Prostate gland (tissue), 2 donors: ENCODE measurements around the gene LGMN. TPM values are rescaled to one million over a fixed set of nuclear protein-coding genes. Genes with fewer than 3 reads are reported as not detected.

Experiments
- DNase-seq: peaks from one replicate; pipeline ENCODE4 v3.0.0-alpha.2; 2019; ENCODE audit warnings: low spot score
- H3K27ac ChIP-seq, 2 donors: fragments of 200-600 bp; sonication (generic); 2 replicates each; pipeline ENCODE4 v1.5.1; 2017 to 2019
- H3K27me3 ChIP-seq: fragments of 200-600 bp; sonication (generic); replicated peaks from 2 replicates; pipeline ENCODE4 v1.5.1; 2019; ENCODE audit not compliant: insufficient read depth
- H3K36me3 ChIP-seq, 2 donors: fragments of 200-600 bp; sonication (generic); 1 replicate in 1 of 2; 2 replicates in 1 of 2; pipeline versions ENCODE4 v1.5.1 to v1.8.1; 2017 to 2019
- H3K4me1 ChIP-seq: fragments of 200-600 bp; sonication (generic); replicated peaks from 2 replicates; pipeline ENCODE4 v1.5.1; 2019
- H3K4me3 ChIP-seq, 2 donors: fragments of 200-600 bp; sonication (generic); 2 replicates each; pipeline ENCODE4 v1.5.1; 2017 to 2019
- H3K9me3 ChIP-seq: fragments of 200-600 bp; sonication (generic); 2 replicates; pipeline ENCODE4 v1.5.1; 2017
- CTCF ChIP-seq, 4 experiments: fragments of 200-600 bp in 2 of 4; fragments of 450-650 bp in 2 of 4; sonication (generic) in 2 of 4; IDR thresholded peaks; 1 replicate in 3 of 4; 2 replicates in 1 of 4; pipeline ENCODE4 v1.5.1; 2016 to 2019; ENCODE audit warnings: antibody characterized with exemption in 4 of 4, mild to moderate bottlenecking in 2 of 4, moderate library complexity in 2 of 4
- POLR2A ChIP-seq: fragments of 450-650 bp; IDR thresholded peaks from one replicate; pipeline ENCODE4 v1.6.1; 2016; ENCODE audit warnings: antibody characterized with exemption, mild to moderate bottlenecking
- POLR2AphosphoS5 ChIP-seq: sonication (generic); formaldehyde crosslinking; IDR thresholded peaks from one replicate; pipeline ENCODE4 v1.6.1; 2017; ENCODE audit warnings: antibody characterized with exemption
- WGBS: methylation state at CpG from one replicate; pipeline ENCODE4 v1.1.5; 2018; 5-methylcytosine and 5-hydroxymethylcytosine counted together
- intact Hi-C: fragments of 100-400 bp; cut with DNase I; formaldehyde crosslinking; loops from one replicate; pipeline ENCODE4 v1.14.2; 2022
- total RNA-seq, 2 donors: library from RNA; depleted of rRNA; stranded (reverse); fragments of >200 nt; gene quantifications; one replicate each; pipeline ENCODE4 v1.1.0, GENCODE V29; 2016

The LGMN gene
- total RNA-seq, 2 donors from 2014 or later: 88.3 to 155 TPM

GRCh38 chr14:92693998-92694795 is 54.2 kb downstream of the LGMN start:
- Histone ChIP-seq H3K4me3 (no peak overlapping the region), H3K27me3 (no peaks in the 10 kb centered on the region), H3K4me1 (no peaks in the 10 kb centered on the region), H3K36me3 (no peaks in the 10 kb centered on the region), H3K27ac (no peak overlapping the region), H3K9me3 (no peaks in the 10 kb centered on the region)
- DNase-seq: no peak
- WGBS: 68% methylated on average over 18 of the region's 18 CpGs
- intact Hi-C loops: no loop called here
- TF ChIP-seq CTCF (IDR thresholded peaks at IDR 0.05) (no peak), POLR2AphosphoS5 (no peak), POLR2A (no peak)

- Histone ChIP-seq H3K9me3 (no peaks in the 10 kb centered on the region), H3K4me1 (no peaks in the 10 kb centered on the region), H3K27ac (peak overlapping the region in 1 of 2 donors; percentile 7), H3K27me3 (no peaks in the 10 kb centered on the region), H3K4me3 (no peak overlapping the region), H3K36me3 (no peaks in the 10 kb centered on the region)
- intact Hi-C loops: no loop called here
- no peak for TF ChIP-seq POLR2AphosphoS5
- TF ChIP-seq POLR2A: no peak
- TF ChIP-seq CTCF (IDR thresholded peaks at IDR 0.05): no peak
- WGBS: 6% methylated on average over 2 of the region's 2 CpGs
- DNase-seq: peak; percentile 50
These were observed 55.6 kb downstream of the LGMN start for GRCh38 chr14:92692822-92693226.

GRCh38 chr14:92690171-92691011 is 58.0 kb downstream of the LGMN start:
- intact Hi-C loops: no loop called here
- WGBS: 64% methylated on average over 13 of the region's 13 CpGs
- Histone ChIP-seq H3K4me3 (no peak overlapping the region), H3K27me3 (no peaks in the 10 kb centered on the region), H3K9me3 (no peaks in the 10 kb centered on the region), H3K36me3 (no peaks in the 10 kb centered on the region), H3K27ac (no peak overlapping the region), H3K4me1 (peaks cover 2% of the 10 kb centered on the region)
- DNase-seq: peak; percentile 53
- no peak for TF ChIP-seq POLR2AphosphoS5
- TF ChIP-seq CTCF (IDR thresholded peaks at IDR 0.05): peak in 3 of 4 experiments; percentile 21 to 58 (median 50)

DNA sequence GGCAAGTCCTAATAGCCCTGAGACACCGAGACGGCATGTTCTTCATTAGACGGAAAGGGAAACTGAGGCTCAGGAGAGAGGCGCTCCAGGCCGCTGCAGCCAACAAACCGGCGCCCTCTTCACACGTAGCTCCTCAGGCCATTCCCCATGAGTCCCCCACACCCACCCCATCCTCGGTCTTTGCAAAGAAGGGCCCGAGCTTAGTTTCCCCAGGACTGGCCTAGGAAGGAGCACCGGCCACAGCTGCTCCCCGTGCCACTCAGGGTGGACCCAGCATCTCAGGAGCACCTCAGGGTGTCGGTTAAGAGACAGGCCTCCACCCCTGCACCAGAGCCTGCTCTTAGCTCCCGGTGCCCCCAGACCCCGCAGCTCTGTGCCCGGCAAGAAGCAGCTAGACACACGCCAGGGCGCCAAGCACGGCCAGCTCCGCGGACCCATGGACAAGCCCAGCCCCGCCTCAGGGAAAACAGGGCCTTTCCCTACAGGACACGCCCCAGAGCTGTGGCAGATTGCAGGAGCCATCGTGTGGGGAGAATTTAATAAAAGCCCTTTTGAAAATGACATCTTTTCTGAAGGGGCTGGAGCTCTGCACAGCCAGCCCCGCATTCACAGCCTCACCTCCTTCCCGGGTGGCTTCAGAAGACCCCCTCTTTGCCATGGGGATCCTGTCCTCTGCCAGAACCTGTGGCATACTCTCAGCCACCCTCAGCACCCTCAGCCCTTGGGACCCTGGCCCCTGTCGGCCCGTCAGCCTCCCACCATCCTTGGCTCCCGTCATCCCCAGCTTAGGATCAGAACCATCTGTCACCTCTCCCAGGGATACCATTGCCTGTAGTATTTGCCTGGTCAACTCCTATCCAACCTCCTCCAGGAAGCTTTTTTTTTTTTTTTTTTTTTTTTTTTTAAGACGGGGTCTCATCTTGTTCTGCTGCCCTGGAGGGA is 59.7 kb downstream of the LGMN start:
- 88% methylated on average over 30 of the region's 30 CpGs for WGBS
- intact Hi-C loops: loop anchor here (10.0 kb wide), 2 partner anchors 174 to 564 kb away; partner anchors contain the start of genes CPSF2, NDUFB1 and RIN3
- no peaks in the 10 kb centered on the region for H3K9me3 ChIP-seq
- no peak for DNase-seq
- H3K4me3 ChIP-seq: no peak overlapping the region
- H3K27me3 ChIP-seq: no peaks in the 10 kb centered on the region
- H3K27ac ChIP-seq: no peak overlapping the region
- H3K36me3 ChIP-seq: no peaks in the 10 kb centered on the region
- H3K4me1 ChIP-seq: peaks cover 2% of the 10 kb centered on the region
- TF ChIP-seq POLR2AphosphoS5 (no peak), CTCF (IDR thresholded peaks at IDR 0.05) (no peak), POLR2A (no peak)
